IPS-20b (cell line): ENCODE results near the gene IRF8.

Source experiments
- H3K27ac ChIP-seq: one replicate; pipeline ENCODE4 v1.5.1; 2013; ENCODE audit warnings: low read length
- H3K27me3 ChIP-seq: 2 replicates; pipeline ENCODE4 v1.6.1; 2013; ENCODE audit warnings: mild to moderate bottlenecking, low read length, inconsistent platforms; ENCODE audit not compliant: insufficient read depth
- H3K36me3 ChIP-seq: 2 replicates; pipeline ENCODE4 v1.6.1; 2013; ENCODE audit warnings: low read depth, mild to moderate bottlenecking, inconsistent platforms, low read length, moderate library complexity; ENCODE audit not compliant: insufficient read depth
- H3K4me1 ChIP-seq: 2 replicates; pipeline ENCODE4 v1.6.1; 2013; ENCODE audit warnings: mild to moderate bottlenecking, control low read depth, inconsistent platforms, low read length, moderate library complexity; ENCODE audit not compliant: insufficient read depth
- H3K4me3 ChIP-seq: 2 replicates; pipeline ENCODE4 v1.5.1; 2013; ENCODE audit warnings: mild to moderate bottlenecking, low read length, inconsistent platforms
- H3K9ac ChIP-seq: 2 replicates; pipeline ENCODE4 v1.6.1; 2013; ENCODE audit warnings: low read depth, mild to moderate bottlenecking, inconsistent platforms, low read length, moderate library complexity
- H3K9me3 ChIP-seq: 2 replicates; pipeline ENCODE4 v1.6.1; 2013; ENCODE audit warnings: mild to moderate bottlenecking, low read depth, low read length, inconsistent platforms; ENCODE audit not compliant: insufficient read depth

IRF8 gene

GRCh38 chr16:85945424-85945751, 46.4 kb downstream of the IRF8 start:
- Histone ChIP-seq H3K36me3 (no peaks in the 10 kb centered on the region), H3K27me3 (peaks cover 5% of the 10 kb centered on the region), H3K27ac (no peak overlapping the region), H3K4me3 (no peak overlapping the region), H3K9ac (no peak overlapping the region), H3K9me3 (no peaks in the 10 kb centered on the region), H3K4me1 (no peaks in the 10 kb centered on the region)

- Histone ChIP-seq H3K27ac (no peak overlapping the region), H3K9me3 (no peaks in the 10 kb centered on the region), H3K36me3 (no peaks in the 10 kb centered on the region), H3K27me3 (peaks cover 5% of the 10 kb centered on the region), H3K4me3 (no peak overlapping the region), H3K4me1 (no peaks in the 10 kb centered on the region), H3K9ac (no peak overlapping the region)
These were observed 47.7 kb downstream of the IRF8 start for GRCh38 chr16:85946541-85947124.

GRCh38 chr16:85947230-85948137, 48.5 kb downstream of the IRF8 start:
- Histone ChIP-seq H3K27me3 (no peaks in the 10 kb centered on the region; the same call in 1 of the 2 replicates), H3K9me3 (no peaks in the 10 kb centered on the region), H3K36me3 (no peaks in the 10 kb centered on the region), H3K4me3 (no peak overlapping the region), H3K9ac (no peak overlapping the region), H3K27ac (no peak overlapping the region), H3K4me1 (no peaks in the 10 kb centered on the region)

GRCh38 chr16:85948138-85948509, 49.2 kb downstream of the IRF8 start:
- no peaks in the 10 kb centered on the region for H3K9me3 ChIP-seq
- no peaks in the 10 kb centered on the region for H3K4me1 ChIP-seq
- H3K4me3 ChIP-seq: no peak overlapping the region
- no peak overlapping the region for H3K27ac ChIP-seq
- H3K9ac ChIP-seq: no peak overlapping the region
- no peaks in the 10 kb centered on the region for H3K36me3 ChIP-seq
- no peaks in the 10 kb centered on the region; the same call in 1 of the 2 replicates for H3K27me3 ChIP-seq

GRCh38 chr16:85948616-85949265, 49.8 kb downstream of the IRF8 start:
- Histone ChIP-seq H3K9me3 (no peaks in the 10 kb centered on the region), H3K27me3 (no peaks in the 10 kb centered on the region; the same call in 1 of the 2 replicates), H3K4me1 (no peaks in the 10 kb centered on the region), H3K36me3 (no peaks in the 10 kb centered on the region), H3K27ac (no peak overlapping the region), H3K4me3 (no peak overlapping the region), H3K9ac (no peak overlapping the region)

GRCh38 chr16:85950136-85950918, 51.4 kb downstream of the IRF8 start:
- Histone ChIP-seq H3K36me3 (no peaks in the 10 kb centered on the region), H3K9ac (no peak overlapping the region), H3K27me3 (no peaks in the 10 kb centered on the region; the same call in 1 of the 2 replicates), H3K4me3 (no peak overlapping the region), H3K4me1 (no peaks in the 10 kb centered on the region), H3K27ac (no peak overlapping the region), H3K9me3 (no peaks in the 10 kb centered on the region)

GRCh38 chr16:85952197-85952596, 53.2 kb downstream of the IRF8 start:
- Histone ChIP-seq H3K36me3 (no peaks in the 10 kb centered on the region), H3K4me3 (no peak overlapping the region), H3K9me3 (no peaks in the 10 kb centered on the region), H3K27ac (no peak overlapping the region), H3K9ac (no peak overlapping the region), H3K27me3 (no peaks in the 10 kb centered on the region), H3K4me1 (no peaks in the 10 kb centered on the region)

- Histone ChIP-seq H3K4me1 (no peaks in the 10 kb centered on the region), H3K9ac (no peak overlapping the region), H3K4me3 (no peak overlapping the region), H3K27me3 (no peaks in the 10 kb centered on the region), H3K27ac (no peak overlapping the region), H3K9me3 (no peaks in the 10 kb centered on the region), H3K36me3 (no peaks in the 10 kb centered on the region)
These were observed 53.8 kb downstream of the IRF8 start for GRCh38 chr16:85952811-85953210.

- no peak overlapping the region for H3K27ac ChIP-seq
- H3K4me1 ChIP-seq: no peaks in the 10 kb centered on the region
These were observed 56.1 kb downstream of the IRF8 start for GRCh38 chr16:85954927-85955519.

GRCh38 chr16:85955566-85955965, 56.6 kb downstream of the IRF8 start:
- no peaks in the 10 kb centered on the region for H3K4me1 ChIP-seq
- no peak overlapping the region for H3K4me3 ChIP-seq
- H3K27ac ChIP-seq: no peak overlapping the region
- H3K36me3 ChIP-seq: no peaks in the 10 kb centered on the region
- no peaks in the 10 kb centered on the region for H3K9me3 ChIP-seq
- H3K27me3 ChIP-seq: no peaks in the 10 kb centered on the region
- no peak overlapping the region for H3K9ac ChIP-seq

More at GRCh38 chr16:85954927-85955519, 56.1 kb downstream of the IRF8 start:
- Histone ChIP-seq H3K27me3 (no peaks in the 10 kb centered on the region), H3K36me3 (no peaks in the 10 kb centered on the region), H3K4me3 (no peak overlapping the region), H3K9me3 (no peaks in the 10 kb centered on the region), H3K9ac (no peak overlapping the region)

- Histone ChIP-seq H3K4me1 (no peaks in the 10 kb centered on the region), H3K9me3 (no peaks in the 10 kb centered on the region), H3K4me3 (no peak overlapping the region), H3K27ac (no peak overlapping the region), H3K36me3 (no peaks in the 10 kb centered on the region), H3K9ac (no peak overlapping the region), H3K27me3 (no peaks in the 10 kb centered on the region)
These were observed 57.5 kb downstream of the IRF8 start for GRCh38 chr16:85956426-85956825.
